Duodenal mucosa (tissue), 2 donors: Measurements from ENCODE around the gene NFIA.

Source experiments
- H3K27ac ChIP-seq: one replicate; pipeline ENCODE4 v1.7.0; 2013; ENCODE audit warnings: low read depth, low read length
- H3K27me3 ChIP-seq, 2 donors: one replicate each; pipeline ENCODE4 v1.7.0; 2013; ENCODE audit warnings: low read length in 2 of 2, control low read depth in 1 of 2; ENCODE audit not compliant: insufficient read depth in 2 of 2, control insufficient read depth in 1 of 2
- H3K36me3 ChIP-seq, 2 donors: one replicate each; pipeline ENCODE4 v1.7.0; 2013; ENCODE audit warnings: low read length in 2 of 2, control low read depth in 1 of 2; ENCODE audit not compliant: insufficient read depth in 2 of 2, control insufficient read depth in 1 of 2
- H3K4me1 ChIP-seq, 2 donors: one replicate each; pipeline ENCODE4 v1.7.0; 2013; ENCODE audit warnings: low read length in 2 of 2, control low read depth in 1 of 2; ENCODE audit not compliant: insufficient read depth in 2 of 2, control insufficient read depth in 1 of 2
- H3K4me3 ChIP-seq, 2 donors: one replicate each; pipeline ENCODE4 v1.7.0; 2013; ENCODE audit warnings: low read length in 2 of 2, low read depth in 1 of 2
- H3K9ac ChIP-seq, 2 donors: one replicate each; pipeline ENCODE4 v1.7.0; 2013; ENCODE audit warnings: low read length in 2 of 2, low read depth in 1 of 2
- H3K9me3 ChIP-seq, 2 donors: one replicate each; pipeline ENCODE4 v1.7.0; 2013; ENCODE audit warnings: low read length in 2 of 2, control low read depth in 1 of 2; ENCODE audit not compliant: control insufficient read depth in 1 of 2

Gene NFIA

DNA sequence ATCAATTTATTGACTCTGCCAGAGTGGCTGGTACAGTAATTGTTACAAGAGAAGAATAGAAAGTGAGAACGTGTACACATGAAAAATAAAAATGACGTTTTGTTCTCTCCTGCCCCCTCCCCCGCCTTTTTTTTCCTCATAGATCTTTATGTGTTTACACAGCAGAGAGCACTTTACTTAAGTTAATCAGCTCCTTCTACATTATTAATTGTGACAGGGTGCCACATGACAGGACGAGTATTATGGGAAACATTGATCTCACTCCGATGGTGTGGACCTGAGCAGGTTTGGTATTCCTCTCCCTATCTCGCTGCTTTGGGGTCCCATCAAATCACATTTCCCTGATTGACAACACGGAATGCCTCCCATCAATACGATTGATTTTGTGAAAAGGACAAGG, 356.9 kb downstream of the NFIA start:
- Histone ChIP-seq H3K27ac (no peak overlapping the region), H3K27me3 (no peaks in the 10 kb centered on the region), H3K9ac (no peak overlapping the region), H3K9me3 (no peaks in the 10 kb centered on the region), H3K4me3 (no peak overlapping the region), H3K4me1 (peaks cover 22 to 29% of the 10 kb centered on the region in 2 donors), H3K36me3 (no peaks in the 10 kb centered on the region)

DNA sequence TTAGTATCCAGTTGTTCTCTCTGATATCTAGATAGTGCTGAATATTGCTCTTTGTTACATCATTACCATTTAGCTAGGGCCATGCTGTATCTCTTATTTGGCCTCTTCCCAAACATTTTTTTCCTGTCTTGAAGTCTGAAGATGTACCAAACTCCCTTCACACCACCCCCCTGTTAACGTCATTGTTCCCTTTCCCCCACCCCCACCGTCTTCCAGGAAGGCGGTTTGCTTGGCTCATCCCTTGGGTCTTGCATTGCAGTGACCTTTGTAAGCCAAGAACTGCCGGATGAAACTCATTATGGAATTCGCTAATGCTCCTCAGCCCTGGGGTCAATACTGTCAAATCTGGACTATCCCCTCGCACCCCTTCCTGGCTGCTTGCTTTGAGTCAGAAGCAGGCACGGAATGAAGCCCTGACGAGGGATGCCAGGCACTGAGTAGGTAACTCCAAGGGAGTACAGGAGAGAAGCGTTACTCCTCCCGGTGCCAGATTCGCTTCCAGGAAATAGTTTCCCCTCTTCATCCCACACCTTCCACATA, 359.4 kb downstream of the NFIA start:
- Histone ChIP-seq H3K36me3 (no peaks in the 10 kb centered on the region), H3K27me3 (no peaks in the 10 kb centered on the region), H3K9ac (no peak overlapping the region), H3K4me1 (peaks cover 41 to 48% of the 10 kb centered on the region in 2 donors), H3K9me3 (no peaks in the 10 kb centered on the region), H3K27ac (no peak overlapping the region), H3K4me3 (no peak overlapping the region)

DNA sequence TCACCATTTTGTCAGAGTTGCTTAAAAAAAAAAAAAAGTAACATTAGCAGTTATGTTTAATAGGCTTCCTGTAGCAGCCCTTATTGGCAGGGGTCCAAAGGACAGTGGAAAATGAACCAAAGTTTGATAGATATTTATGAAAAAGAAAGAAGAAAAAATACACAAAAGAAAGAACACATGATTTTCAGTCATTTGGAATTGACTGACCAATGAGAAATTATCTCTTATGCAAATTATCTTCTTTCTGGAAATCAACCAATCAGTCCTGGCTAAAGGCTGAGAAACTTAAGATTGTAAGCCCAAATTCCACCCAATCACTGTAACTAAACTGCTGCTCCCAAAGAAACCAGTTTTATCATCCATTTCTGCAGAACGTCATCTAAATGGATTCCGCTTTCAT, 360.2 kb downstream of the NFIA start:
- Histone ChIP-seq H3K9me3 (no peaks in the 10 kb centered on the region), H3K4me3 (no peak overlapping the region), H3K36me3 (no peaks in the 10 kb centered on the region), H3K4me1 (peaks cover 45 to 50% of the 10 kb centered on the region in 2 donors), H3K27ac (no peak overlapping the region), H3K27me3 (no peaks in the 10 kb centered on the region), H3K9ac (no peak overlapping the region)

DNA sequence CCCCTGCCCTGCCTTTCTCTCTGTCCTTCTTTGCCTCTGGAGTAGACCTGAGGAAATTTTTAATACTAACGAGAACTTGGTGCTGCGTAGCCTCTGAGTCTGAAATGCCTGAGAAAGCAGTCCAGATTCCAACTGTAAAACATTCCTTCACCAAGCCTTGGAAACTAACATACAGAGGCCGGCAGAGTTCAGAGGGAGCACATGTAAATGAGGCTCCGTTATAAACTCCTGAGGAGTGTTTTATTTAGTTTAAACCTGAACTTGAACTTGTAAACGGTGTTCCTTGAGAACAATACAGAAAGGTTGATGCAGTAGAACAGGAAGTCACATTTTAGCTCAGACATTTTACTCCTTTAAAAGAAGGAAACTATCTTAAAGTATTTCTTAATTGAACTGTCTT, 361.9 kb downstream of the NFIA start:
- Histone ChIP-seq H3K27ac (no peak overlapping the region), H3K9ac (no peak overlapping the region), H3K9me3 (no peaks in the 10 kb centered on the region), H3K4me1 (peaks cover 49 to 51% of the 10 kb centered on the region in 2 donors), H3K4me3 (no peak overlapping the region), H3K36me3 (no peaks in the 10 kb centered on the region), H3K27me3 (no peaks in the 10 kb centered on the region)

DNA sequence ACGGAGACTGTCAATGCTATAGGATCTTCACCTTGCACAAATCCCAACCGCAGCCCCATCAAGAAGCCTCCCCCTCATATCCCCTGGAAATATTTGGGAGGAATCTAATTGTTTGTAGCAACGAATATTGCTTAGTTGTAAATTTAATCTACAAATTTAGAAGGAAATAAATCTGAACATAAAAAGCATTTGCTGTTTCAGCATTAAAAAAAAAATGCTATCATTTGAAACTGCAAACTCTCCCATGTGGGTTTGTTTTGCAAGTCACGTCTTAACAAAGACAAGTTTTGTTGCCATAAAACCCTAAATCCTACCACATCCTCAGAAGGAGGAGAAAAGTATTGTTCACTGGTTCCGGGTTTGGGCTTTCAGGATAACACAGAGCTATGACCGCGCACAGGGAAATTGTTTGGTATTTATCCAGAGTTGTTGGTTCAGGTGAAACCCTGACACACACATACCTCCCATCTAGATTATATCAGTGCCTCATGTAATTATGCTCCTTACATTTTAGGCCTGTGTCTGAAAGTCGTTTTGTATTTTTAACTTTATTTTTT, 363.0 kb downstream of the NFIA start:
- H3K9ac ChIP-seq, result no peak overlapping the region
- H3K4me1 ChIP-seq, result peaks cover 57 to 62% of the 10 kb centered on the region in 2 donors
- H3K4me3 ChIP-seq, result no peak overlapping the region
- no peaks in the 10 kb centered on the region for H3K9me3 ChIP-seq
- no peak overlapping the region for H3K27ac ChIP-seq
- H3K27me3 ChIP-seq, result no peaks in the 10 kb centered on the region
- H3K36me3 ChIP-seq, result no peaks in the 10 kb centered on the region

DNA sequence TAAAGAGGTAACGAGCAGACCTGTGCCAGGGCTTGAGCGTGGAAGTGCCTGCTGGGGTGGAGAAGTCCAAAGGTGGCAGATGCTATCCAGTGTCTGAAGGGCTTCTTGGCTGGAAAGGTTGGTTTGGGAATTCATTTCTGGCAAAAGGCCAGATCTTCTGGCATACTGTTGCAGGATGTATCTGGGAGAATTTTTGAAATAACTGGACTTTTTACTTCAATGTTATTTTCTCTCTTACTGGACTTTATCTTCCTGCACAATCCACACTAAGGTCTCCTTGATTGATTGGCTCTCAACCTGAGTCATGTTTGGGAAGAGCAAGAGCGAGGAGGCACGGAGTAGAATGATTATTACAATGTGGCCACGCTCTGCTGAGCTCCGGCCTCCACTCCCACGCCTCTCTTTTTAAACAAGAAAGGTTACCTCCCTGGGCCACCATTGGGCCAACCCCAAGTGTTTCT, 364.2 kb downstream of the NFIA start:
- Histone ChIP-seq H3K9me3 (no peaks in the 10 kb centered on the region), H3K4me3 (no peak overlapping the region), H3K9ac (no peak overlapping the region), H3K4me1 (peaks cover 57 to 66% of the 10 kb centered on the region in 2 donors), H3K27ac (no peak overlapping the region), H3K36me3 (no peaks in the 10 kb centered on the region), H3K27me3 (no peaks in the 10 kb centered on the region)

DNA sequence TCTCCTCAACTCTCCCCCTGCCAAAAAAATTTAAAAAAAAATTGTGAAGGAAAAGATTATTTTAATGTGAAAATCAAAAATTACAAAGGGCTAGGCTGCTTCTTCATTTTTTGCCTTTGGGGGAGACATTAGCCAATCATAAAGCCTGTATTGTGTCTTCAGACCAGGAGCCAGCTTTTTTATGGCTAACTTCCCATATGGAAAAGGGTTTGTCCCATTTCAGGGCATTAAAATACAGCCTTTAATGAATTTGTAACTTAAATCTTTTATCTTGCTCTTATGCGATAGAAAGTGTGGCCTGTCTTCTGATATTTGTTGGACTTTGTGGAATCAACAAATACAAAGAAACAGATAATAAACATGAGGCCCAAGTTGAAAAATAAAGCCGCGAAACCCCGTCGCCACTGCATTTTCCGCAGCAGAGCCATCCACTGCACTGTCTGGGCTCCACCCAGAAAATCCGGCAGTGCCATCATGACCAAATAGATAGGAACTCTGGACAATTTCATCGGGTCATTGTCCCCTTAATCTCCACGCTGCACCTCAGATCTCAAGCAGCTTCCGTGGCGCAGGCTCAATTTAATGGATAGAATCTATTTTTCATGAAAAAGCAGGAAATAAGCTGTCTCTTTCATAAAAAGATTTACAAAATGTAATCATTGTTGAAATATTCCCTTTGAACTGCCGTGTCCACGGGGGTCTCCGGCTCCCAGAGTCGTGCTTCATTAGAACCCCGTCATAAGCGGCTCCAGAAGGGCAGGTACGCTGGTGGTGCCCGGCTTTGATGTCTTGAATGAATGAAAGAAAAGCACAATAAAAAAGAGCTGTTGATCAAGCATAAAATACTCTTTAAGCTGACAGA, 365.0 kb downstream of the NFIA start:
- Histone ChIP-seq H3K27me3 (no peaks in the 10 kb centered on the region), H3K4me1 (peaks cover 51 to 66% of the 10 kb centered on the region in 2 donors), H3K27ac (no peak overlapping the region), H3K9me3 (no peaks in the 10 kb centered on the region), H3K4me3 (no peak overlapping the region), H3K9ac (no peak overlapping the region), H3K36me3 (no peaks in the 10 kb centered on the region)

DNA sequence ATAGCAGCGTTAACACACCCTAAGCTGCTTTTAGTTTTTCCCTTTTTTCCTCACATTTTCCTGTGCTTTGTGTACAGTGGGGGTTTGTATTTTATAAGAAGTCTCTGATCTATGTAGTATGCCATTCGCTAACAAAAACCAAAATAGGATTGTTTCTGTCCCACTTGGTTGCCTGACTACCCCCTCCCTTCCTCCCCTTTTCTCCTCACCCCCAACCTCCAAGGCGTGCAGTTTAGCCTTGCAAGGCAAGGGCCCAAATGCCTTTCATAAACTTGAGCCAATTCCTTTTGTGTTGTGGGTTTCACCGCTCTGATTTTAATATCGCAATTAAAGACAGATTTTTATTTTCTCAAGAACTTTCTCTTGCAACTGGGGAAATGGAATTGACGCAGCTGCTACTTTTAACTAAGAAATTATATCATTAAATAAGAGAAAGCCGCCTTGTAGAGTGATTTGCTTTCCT, 365.6 kb downstream of the NFIA start:
- Histone ChIP-seq H3K36me3 (no peaks in the 10 kb centered on the region), H3K9me3 (no peaks in the 10 kb centered on the region), H3K27ac (no peak overlapping the region), H3K4me3 (no peak overlapping the region), H3K9ac (no peak overlapping the region), H3K4me1 (peaks cover 58 to 70% of the 10 kb centered on the region in 2 donors), H3K27me3 (no peaks in the 10 kb centered on the region)

DNA sequence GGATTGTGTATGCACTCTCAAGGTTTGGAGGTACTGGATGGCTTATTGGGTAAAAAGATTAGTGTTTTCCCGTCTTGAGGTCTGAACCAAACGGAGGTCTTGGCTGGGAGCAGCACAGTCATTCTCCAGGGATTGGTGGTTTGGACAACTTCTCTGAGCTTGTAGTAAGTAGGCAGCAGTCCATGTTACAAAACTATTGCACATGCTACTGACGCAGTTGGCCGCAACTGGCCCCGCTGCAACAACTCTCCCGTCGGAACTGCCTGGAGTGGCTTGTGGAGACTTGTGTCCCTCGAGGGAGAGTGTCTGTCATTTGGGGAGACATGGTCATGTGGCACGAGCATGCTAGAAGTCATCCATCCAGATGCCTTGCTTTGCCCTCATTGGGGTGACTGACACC, 366.6 kb downstream of the NFIA start:
- no peaks in the 10 kb centered on the region for H3K27me3 ChIP-seq
- no peaks in the 10 kb centered on the region for H3K9me3 ChIP-seq
- no peak overlapping the region for H3K9ac ChIP-seq
- no peaks in the 10 kb centered on the region for H3K36me3 ChIP-seq
- no peak overlapping the region for H3K27ac ChIP-seq
- H3K4me3 ChIP-seq, result no peak overlapping the region
- H3K4me1 ChIP-seq, result peaks cover 56 to 65% of the 10 kb centered on the region in 2 donors

DNA sequence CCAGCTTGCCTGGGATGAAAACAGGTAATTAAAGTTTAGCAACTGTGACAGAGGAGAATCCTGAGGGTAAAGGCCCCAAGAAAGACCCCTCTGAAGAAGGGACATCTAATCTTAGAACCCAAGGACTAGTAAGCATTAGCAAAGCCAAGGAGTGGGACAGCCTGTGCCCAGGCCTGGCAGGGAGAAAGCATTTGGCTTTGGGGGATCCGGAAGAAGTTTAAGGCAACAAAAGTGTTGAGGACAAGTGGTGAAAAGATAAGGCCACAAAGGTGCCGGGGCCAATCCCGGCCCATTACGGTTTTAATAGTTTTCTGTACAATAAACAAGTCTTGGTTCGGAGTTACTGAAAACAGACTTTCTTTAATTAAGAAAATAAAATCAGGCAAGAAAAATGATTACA, 367.0 kb downstream of the NFIA start:
- no peaks in the 10 kb centered on the region for H3K9me3 ChIP-seq
- H3K4me1 ChIP-seq, result peaks cover 51 to 60% of the 10 kb centered on the region in 2 donors
- H3K9ac ChIP-seq, result no peak overlapping the region
- no peaks in the 10 kb centered on the region for H3K36me3 ChIP-seq
- H3K4me3 ChIP-seq, result no peak overlapping the region
- H3K27ac ChIP-seq, result no peak overlapping the region
- H3K27me3 ChIP-seq, result no peaks in the 10 kb centered on the region
